A673 (cell line): ENCODE measurements around the gene ADAM19.

Source experiments
- CTCF ChIP-seq: fragments of 300-800, 200-600 bp; sonication (generic); conservative IDR thresholded peaks from 2 replicates; pipeline ENCODE4 v1.5.1; 2017; ENCODE audit warnings: low read depth, mild to moderate bottlenecking, antibody characterized with exemption, low read length, moderate library complexity, mixed read lengths
- EZH2 ChIP-seq: fragments of 200-600 bp; sonication (generic); IDR thresholded peaks from 2 replicates; pipeline ENCODE4 v1.6.1; 2017; ENCODE audit warnings: borderline replicate concordance, low read depth, mild to moderate bottlenecking, mixed read lengths, antibody characterized with exemption, low read length; ENCODE audit not compliant: poor library complexity, severe bottlenecking

GRCh38 chr5:157599565-157599964 lies 24.0 kb upstream of the ADAM19 start:
- TF ChIP-seq CTCF (no peak), EZH2 (no peak)
